Fibroblast of lung (primary cell): ENCODE results near the gene NUP62. TPM values are rescaled to one million over a fixed set of nuclear protein-coding genes. Genes with fewer than 3 reads are reported as not detected.

Experiments
- DNase-seq, 2 donors: peaks; one replicate each; pipeline versions ENCODE4 v3.0.0 to v3.0.0-alpha.2; 2010; ENCODE audit warnings: low read depth in 2 of 2
- H2AFZ ChIP-seq: 2 replicates; pipeline ENCODE4 v1.5.1; 2012; ENCODE audit warnings: low read length, control low read depth, inconsistent platforms
- H3K27ac ChIP-seq: 2 replicates; pipeline ENCODE4 v1.5.1; 2011; ENCODE audit warnings: low read length, control low read depth; ENCODE audit not compliant: insufficient read depth
- H3K27me3 ChIP-seq: 2 replicates; pipeline ENCODE4 v1.5.1; 2011; ENCODE audit warnings: mild to moderate bottlenecking, low read length; ENCODE audit not compliant: control insufficient read depth, insufficient read depth
- H3K36me3 ChIP-seq: 2 replicates; pipeline ENCODE4 v1.5.1; 2011; ENCODE audit warnings: low read length; ENCODE audit not compliant: control insufficient read depth, insufficient read depth
- H3K4me1 ChIP-seq: 2 replicates; pipeline ENCODE4 v1.5.1; 2011; ENCODE audit warnings: low read length; ENCODE audit not compliant: control insufficient read depth, insufficient read depth; ENCODE audit errors: extremely low read depth
- H3K4me2 ChIP-seq: 2 replicates; pipeline ENCODE4 v1.5.1; 2011; ENCODE audit warnings: low read length, control low read depth; ENCODE audit not compliant: insufficient read depth; ENCODE audit errors: extremely low read depth
- H3K4me3 ChIP-seq, 4 experiments: fragments of 200-600 bp in 1 of 4; sonication (generic) in 1 of 4; replicated peaks in 1 of 4; 2 replicates each; pipeline ENCODE4 v1.5.1; 2011 to 2016; ENCODE audit warnings: low read length in 4 of 4, low read depth in 3 of 4, mild to moderate bottlenecking in 3 of 4, control low read depth in 2 of 4, inconsistent platforms in 1 of 4, mixed read lengths in 1 of 4; ENCODE audit not compliant: insufficient read depth in 1 of 4; ENCODE audit errors: control extremely low read depth in 1 of 4
- H3K79me2 ChIP-seq: 2 replicates; pipeline ENCODE4 v1.5.1; 2012; ENCODE audit warnings: mild to moderate bottlenecking, low read length, inconsistent platforms; ENCODE audit not compliant: control insufficient read depth, insufficient read depth
- H3K9ac ChIP-seq: 2 replicates; pipeline ENCODE4 v1.5.1; 2011; ENCODE audit warnings: mild to moderate bottlenecking, low read length, control low read depth; ENCODE audit not compliant: insufficient read depth
- H3K9me3 ChIP-seq: 2 replicates; pipeline ENCODE4 v1.5.1; 2012; ENCODE audit warnings: low read depth, low read length; ENCODE audit not compliant: control insufficient read depth, insufficient read depth
- H4K20me1 ChIP-seq: 2 replicates; pipeline ENCODE4 v1.5.1; 2011; ENCODE audit warnings: low read length; ENCODE audit not compliant: control insufficient read depth, insufficient read depth; ENCODE audit errors: extremely low read depth
- EZH2 ChIP-seq: IDR thresholded peaks from 2 replicates; pipeline ENCODE4 v1.5.1; 2012; ENCODE audit warnings: low read length, control low read depth, mild to moderate bottlenecking; ENCODE audit errors: missing control alignments
- polyA plus RNA-seq, 2 donors: library from polyadenylated mRNA; depleted of rRNA in 1 of 2; stranded (reverse) in 1 of 2; unstranded in 1 of 2; fragments of >200 nt; gene quantifications; 2 replicates each; pipeline ENCODE4 v1.2.1, GENCODE V29; 2011 to 2012; ENCODE audit warnings: missing spikeins in 1 of 2
- total RNA-seq: library from RNA; depleted of rRNA; stranded (reverse); fragments of >200 nt; gene quantifications from 2 replicates; pipeline ENCODE4 v1.2.1, GENCODE V29; 2014
- TF ChIP-seq, protein P1 (sequence below), 2 donors: IDR thresholded peaks in 1 of 2; conservative IDR thresholded peaks in 1 of 2; 1 replicate in 1 of 2; 2 replicates in 1 of 2; pipeline ENCODE4 v1.5.1; 2011 to 2012; ENCODE audit warnings: low read length in 2 of 2, control low read depth in 1 of 2, inconsistent platforms in 1 of 2, low read depth in 1 of 2, mild to moderate bottlenecking in 1 of 2

Gene NUP62
- total and polyA plus RNA-seq, 2 donors (not counting 1 experiment from before 2014, with no cell fraction given) = 8.9 to 20.8 TPM

DNA sequence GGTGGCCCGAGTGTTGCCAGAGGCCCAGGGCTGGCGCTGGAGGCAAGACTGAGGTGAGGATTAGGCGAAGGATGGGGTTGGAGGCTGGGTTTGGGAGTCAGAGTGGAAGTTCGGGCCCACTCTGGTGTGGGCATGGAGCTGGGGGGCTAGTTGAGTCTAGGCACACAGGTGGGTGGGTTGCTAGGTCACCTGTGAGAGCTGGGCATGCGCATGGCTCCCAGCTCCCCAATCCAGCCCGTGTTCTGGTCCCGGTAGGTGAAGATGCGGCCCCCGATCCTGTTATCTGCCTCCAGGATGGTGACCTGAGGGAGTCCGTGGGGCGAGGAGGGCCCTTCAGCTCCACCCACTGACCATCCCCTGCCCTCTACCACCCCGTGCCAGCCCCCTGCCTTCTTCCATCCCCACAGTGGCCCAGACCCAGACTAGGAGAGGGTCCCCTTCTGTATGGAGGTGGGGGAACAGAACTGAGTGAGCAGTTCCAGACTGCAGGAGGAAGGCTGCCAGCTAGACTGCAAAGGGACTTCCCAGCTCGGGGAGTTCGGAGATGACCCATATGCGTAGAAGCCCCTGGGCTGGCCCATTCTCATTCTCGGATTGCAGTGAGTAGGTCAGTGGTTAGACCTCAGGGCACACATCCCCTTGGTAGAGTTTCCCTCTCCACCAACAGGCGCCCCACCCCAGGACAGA lies 34.3 kb downstream of the NUP62 start:
- H4K20me1 ChIP-seq = no peaks in the 10 kb centered on the region
- H3K27me3 ChIP-seq = no peaks in the 10 kb centered on the region
- H3K9ac ChIP-seq = no peak overlapping the region
- no peak overlapping the region for H3K4me2 ChIP-seq
- TF ChIP-seq EZH2 = no peak
- TF ChIP-seq, protein P1, sequence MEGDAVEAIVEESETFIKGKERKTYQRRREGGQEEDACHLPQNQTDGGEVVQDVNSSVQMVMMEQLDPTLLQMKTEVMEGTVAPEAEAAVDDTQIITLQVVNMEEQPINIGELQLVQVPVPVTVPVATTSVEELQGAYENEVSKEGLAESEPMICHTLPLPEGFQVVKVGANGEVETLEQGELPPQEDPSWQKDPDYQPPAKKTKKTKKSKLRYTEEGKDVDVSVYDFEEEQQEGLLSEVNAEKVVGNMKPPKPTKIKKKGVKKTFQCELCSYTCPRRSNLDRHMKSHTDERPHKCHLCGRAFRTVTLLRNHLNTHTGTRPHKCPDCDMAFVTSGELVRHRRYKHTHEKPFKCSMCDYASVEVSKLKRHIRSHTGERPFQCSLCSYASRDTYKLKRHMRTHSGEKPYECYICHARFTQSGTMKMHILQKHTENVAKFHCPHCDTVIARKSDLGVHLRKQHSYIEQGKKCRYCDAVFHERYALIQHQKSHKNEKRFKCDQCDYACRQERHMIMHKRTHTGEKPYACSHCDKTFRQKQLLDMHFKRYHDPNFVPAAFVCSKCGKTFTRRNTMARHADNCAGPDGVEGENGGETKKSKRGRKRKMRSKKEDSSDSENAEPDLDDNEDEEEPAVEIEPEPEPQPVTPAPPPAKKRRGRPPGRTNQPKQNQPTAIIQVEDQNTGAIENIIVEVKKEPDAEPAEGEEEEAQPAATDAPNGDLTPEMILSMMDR (conservative IDR thresholded peaks at IDR 0.05 in 1 of 2, IDR thresholded peaks at IDR 0.05 in 1 of 2; ENCODE audit: low read depth in 1 of 2, low read length in 2 of 2) = no peak
- H3K9me3 ChIP-seq = no peaks in the 10 kb centered on the region
- H3K79me2 ChIP-seq = no peaks in the 10 kb centered on the region
- DNase-seq = no peak
- no peaks in the 10 kb centered on the region for H3K36me3 ChIP-seq
- H3K27ac ChIP-seq = no peak overlapping the region
- no peak overlapping the region for H2AFZ ChIP-seq
- no peak overlapping the region for H3K4me3 ChIP-seq
- H3K4me1 ChIP-seq = peaks cover 7% of the 10 kb centered on the region

DNA sequence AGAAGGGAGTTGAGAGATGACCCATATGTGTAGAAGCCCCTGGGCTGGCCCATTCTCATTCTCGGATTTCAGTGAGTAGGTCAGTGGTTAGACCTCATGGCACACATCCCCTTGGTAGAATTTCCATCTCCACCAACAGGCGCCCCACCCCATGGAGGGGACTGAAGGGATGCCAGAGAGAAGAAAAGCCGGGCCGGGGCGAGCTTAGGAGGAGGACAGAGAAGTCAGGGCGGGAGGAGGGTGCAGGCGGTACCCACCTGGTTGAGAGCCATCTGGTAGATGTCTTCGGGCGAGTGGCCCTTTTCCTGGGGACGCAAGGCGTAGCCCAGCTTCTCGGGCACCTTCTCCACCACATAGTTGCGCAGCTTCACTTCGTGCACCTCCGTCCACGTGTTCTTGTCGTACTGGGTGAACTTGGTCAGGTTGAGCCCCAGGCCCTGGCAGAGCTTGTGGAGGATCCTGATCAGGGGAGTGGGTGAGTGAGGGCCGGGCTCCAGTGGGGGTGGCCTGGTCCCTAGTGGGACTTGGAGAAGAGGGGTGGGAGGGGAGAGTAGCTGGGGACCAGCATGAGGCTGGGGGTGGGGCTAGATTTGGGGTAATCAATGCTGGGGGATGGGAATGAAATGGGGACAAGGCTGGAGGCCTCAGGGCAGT lies 35.2 kb downstream of the NUP62 start:
- H3K4me2 ChIP-seq = no peak overlapping the region
- no peaks in the 10 kb centered on the region for H3K79me2 ChIP-seq
- no peak overlapping the region for H3K4me3 ChIP-seq
- H3K4me1 ChIP-seq = peaks cover 7% of the 10 kb centered on the region
- H3K27me3 ChIP-seq = no peaks in the 10 kb centered on the region
- no peak for DNase-seq
- no peaks in the 10 kb centered on the region for H4K20me1 ChIP-seq
- no peaks in the 10 kb centered on the region for H3K36me3 ChIP-seq
- no peak overlapping the region for H3K27ac ChIP-seq
- TF ChIP-seq, protein P1 (conservative IDR thresholded peaks at IDR 0.05 in 1 of 2, IDR thresholded peaks at IDR 0.05 in 1 of 2; ENCODE audit: low read depth in 1 of 2, low read length in 2 of 2) = no peak
- TF ChIP-seq EZH2 = no peak
- no peak overlapping the region for H3K9ac ChIP-seq
- no peak overlapping the region for H2AFZ ChIP-seq
- no peaks in the 10 kb centered on the region for H3K9me3 ChIP-seq

DNA sequence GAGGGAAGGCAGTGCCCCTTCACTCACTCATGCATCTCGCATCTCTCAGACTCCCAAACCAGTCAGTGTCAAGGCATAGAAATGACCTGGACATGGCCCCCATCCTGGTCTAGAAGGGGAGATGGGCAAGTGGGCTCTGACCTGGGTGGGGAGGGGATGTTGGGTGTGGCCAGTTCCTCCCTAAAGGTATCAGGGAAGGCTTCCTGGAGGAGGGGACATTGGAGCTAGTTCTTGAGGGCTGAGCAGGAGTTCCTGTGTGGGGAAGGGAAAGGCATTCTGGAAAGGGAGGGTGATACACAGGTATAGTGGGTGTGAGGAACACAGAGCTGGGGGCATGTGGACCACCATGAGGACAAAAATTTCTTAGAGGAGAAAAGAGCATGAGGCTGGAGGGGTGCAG lies 36.6 kb downstream of the NUP62 start:
- Histone ChIP-seq H3K27me3 (no peaks in the 10 kb centered on the region), H3K4me2 (no peak overlapping the region), H3K4me3 (no peak overlapping the region), H3K36me3 (no peaks in the 10 kb centered on the region), H3K79me2 (no peaks in the 10 kb centered on the region), H4K20me1 (no peaks in the 10 kb centered on the region), H3K9me3 (no peaks in the 10 kb centered on the region), H2AFZ (no peak overlapping the region), H3K4me1 (peaks cover 7% of the 10 kb centered on the region), H3K9ac (no peak overlapping the region), H3K27ac (no peak overlapping the region)
- TF ChIP-seq, protein P1 (conservative IDR thresholded peaks at IDR 0.05 in 1 of 2, IDR thresholded peaks at IDR 0.05 in 1 of 2; ENCODE audit: low read depth in 1 of 2, low read length in 2 of 2) = no peak
- no peak for TF ChIP-seq EZH2
- DNase-seq = no peak
